ENCODE data around the gene SPECC1.

GRCh38 chr17:19991252-19991885, 17.8 kb upstream of the SPECC1 start:
- TF ChIP-seq CTCF (IDR thresholded peaks at IDR 0.05) (no peak), POLR2A (IDR thresholded peaks at IDR 0.05) (no peak), POLR2AphosphoS5 (IDR thresholded peaks at IDR 0.05) (no peak)

All from sigmoid colon (tissue), 4 donors.